Activated CD8-positive, alpha-beta memory T cell treated with anti-CD3 and anti-CD28 coated beads for 1 hour (primary cell): ENCODE results near the gene KCMF1.
"Not testable (repeated sequence)": the region's sequence is repeated elsewhere in the genome, so short reads cannot be mapped to it uniquely, and the experiment has no call there.

Experiments
- DNase-seq, 2 donors: peaks; one replicate each; pipeline ENCODE4 v3.0.0-alpha.2; 2020; ENCODE audit warnings: low read depth in 1 of 2; ENCODE audit errors: extremely low read depth in 1 of 2

The KCMF1 gene

DNA sequence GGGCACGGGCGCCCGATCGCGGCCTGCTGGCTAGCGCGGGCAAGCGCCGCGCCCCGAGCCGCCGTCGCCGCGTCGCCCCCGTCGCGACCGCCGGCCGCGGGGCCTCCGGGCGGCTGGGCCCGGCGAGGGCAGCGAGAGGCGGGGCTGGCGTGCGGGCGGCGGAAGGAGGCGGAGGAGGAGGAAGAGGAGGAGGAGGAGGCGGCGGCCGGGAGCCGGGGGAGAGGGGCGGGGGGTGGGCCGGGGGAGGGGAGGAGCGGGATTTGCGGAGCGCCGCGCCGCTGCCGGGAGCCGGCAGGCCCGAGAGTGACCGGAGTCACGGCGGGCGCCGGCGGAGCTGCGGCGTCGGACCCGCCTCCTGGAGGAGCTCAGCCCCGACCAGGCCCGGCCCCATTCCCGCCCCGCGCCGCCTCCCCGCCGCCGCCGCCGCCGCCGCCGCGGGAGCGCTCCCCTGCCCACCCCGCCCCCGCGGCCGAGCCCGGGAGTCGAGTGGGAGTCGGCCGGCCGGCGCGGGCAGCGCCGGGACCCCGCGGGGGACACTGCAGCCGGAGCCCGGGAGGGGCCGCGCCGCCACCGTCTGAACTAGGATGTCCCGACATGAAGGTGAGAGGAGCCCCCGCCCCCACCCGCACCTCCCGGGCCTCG, at the start of gene KCMF1:
TSS of gene KCMF1 (plus strand) at position 294 of the 642 bp plus-strand sequence. CDS start at position 585, 291 bp downstream.
- DNase-seq = peak; percentile 12 to 50

DNA sequence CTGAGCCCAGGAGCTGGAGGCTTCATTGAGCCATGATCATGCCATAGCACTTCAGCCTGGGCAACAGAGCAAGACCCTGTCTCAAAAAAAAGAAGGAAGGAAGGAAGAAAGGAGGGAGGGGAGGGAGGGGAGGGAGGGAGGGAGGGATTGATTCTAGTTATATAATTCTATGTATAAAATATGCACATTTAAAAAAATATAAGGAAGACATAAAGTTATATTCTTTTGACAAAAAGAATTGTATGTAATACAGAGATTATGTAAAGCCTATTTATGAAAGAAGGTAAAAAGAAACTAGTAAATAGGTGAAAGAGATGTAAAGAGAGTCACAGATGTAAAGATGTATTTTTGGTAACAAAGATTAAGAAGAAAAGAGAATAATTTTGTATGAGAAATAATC, 48.0 kb upstream of the KCMF1 start:
- DNase-seq = no peak

DNA sequence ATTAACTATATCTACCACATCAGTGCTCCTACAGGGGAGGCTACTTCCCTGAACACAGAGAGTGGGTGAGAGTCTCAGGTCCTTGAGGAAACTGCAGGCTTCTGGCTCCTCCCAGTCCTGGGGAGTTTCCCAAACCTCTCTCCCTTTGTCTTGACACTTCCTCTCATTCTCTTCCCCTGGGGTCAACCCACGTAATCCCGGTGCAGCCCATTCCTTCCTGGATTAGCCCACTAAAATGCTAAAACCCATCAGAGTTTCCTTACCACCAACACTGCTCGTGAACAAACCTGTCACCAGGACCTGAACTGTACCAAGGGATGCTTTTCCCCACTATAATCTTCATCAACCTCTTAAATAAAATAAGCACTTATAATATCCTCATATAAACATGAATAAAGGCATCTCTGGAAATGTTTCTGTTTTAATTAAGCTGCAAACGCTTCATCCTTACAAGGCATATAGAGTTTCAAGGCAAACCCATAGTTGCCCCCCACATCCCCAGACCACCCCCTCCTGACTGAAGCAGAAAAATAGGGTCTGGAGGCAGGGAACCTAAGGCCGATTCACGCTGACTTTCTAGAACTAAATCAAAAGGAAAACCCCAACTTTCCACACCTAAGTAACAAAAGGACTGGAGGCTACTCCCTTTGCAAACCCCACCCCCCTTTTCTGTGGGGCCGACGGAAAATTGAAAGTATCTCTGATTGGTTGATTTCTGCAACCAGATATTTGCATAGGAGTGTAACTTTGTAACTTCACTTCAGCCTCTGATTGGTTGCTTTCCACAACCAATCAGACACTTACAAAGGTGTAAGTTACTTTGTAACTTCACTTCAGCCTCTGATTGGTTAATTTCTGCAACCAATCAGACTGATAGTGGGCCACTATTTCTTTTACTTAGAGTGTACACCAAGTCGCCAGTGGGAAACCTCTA, 46.5 kb upstream of the KCMF1 start:
- no peak for DNase-seq

DNA sequence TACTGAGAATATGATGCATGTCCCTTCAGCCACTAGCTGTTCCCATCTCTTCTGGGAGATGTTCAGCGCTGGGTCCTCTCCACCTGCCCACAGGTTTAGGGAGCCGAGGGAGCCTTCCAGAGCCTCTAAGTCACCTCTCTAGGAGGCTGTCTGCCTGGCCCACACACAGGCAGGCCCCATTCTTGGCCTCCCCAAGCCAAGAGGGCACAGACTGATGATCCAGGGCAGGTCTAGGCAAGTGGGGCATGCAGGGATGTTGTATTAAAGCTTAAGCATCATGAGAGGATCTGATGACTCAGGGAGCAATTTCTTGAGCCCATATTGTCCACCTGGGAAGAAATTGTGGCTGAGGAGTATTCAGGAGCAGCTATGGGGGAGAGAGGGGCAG, 45.6 kb upstream of the KCMF1 start:
- no peak for DNase-seq

DNA sequence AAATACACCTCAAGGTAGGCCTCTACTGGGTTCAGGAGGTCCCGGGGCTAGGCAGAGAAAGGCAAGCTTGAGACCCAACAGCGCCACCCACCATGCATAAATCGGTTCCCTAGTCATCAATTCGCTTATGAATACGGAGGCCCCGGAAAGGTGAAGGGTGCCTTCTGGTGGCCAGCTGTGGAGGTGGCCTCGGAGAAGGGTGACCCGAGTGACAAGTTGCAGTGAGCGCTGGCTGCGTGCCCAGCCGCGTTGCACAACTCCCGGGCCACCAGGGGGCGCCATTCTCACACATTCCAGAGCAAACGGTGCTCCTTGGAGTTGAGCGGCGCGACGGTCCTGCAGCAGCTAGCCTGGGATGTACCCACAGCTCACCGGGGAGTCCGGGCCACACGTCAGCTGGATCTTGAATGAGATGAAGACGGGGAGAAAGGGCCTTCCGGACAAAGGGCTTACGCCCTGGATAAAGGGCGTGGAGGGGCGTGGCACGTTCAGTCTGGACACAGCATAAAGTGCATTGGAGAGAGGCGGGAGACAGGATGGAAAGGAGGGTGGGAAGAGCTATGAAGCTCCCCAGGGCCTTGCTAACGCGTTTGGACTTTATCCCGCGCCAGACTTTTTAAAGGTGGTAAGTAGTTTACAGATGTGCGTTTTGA, 45.1 kb upstream of the KCMF1 start:
- DNase-seq = peak; percentile 97 to 98

DNA sequence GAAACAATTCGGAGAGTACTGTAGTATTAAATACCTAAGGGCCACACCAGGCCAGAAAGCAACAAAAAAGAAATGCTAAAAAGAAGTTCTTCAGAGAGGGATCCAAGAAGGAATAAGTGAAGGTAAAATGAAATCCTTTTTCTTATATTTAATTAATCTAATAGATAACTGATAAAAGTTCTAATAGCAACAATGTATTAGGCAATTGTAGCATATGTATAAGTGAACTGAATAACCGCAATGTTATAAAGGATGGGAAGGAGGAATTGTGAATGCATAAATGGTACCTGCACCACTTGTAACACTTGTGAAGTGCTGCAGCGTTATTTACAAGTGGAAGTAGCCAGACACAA, 43.7 kb upstream of the KCMF1 start:
- DNase-seq = no peak

DNA sequence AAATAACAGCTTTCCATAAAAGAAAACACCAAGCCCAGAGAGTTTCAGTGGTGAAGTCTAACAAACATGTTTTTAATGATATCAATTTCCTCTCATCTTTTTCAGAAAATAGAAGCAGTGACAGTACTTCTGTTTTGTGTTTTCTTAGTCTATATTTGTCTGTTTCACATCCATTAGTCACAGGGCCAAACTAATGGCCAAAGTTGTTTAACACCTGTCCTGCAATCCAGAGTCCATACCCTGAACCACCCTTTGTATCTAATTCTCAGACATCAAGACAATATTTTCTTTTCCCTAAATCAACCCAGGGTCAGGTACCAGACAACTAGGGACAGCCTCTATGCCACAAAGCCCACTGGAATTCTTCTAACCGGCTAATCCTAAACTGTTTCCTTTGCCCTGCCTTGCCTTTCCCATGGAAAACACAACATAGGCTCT, 39.6 kb upstream of the KCMF1 start:
- no peak for DNase-seq

DNA sequence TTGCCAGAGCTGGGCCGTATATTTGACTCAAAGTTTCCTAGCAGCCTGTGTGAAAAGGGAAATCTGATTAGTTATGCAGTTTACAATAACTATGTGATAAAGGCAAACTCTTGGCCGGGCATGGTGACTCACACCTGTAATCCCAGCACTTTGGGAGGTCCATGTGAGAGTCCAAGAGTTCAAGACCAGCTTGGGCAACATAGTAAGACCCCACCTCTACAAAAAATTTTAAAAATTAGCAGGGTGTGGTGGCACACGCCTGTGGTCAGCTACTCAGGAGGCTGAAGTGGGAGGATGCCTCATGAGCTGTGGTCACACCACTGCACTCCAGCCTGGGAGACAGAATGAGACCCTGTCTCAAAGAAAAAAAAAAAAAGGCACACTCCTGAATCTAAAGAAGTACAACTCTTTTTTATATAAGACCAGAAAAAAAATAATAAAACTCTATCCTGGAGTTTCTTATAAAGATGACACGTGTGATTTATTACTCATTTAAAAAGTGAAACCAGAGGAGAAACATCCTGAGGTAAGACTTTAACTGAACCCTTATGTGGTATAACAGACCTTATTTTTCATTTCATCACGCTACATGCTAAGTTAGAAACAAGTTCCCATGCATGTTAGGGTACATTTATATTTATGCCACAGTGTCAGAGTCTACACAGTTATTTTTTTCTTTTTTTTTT, 32.6 kb upstream of the KCMF1 start:
- DNase-seq = no peak

DNA sequence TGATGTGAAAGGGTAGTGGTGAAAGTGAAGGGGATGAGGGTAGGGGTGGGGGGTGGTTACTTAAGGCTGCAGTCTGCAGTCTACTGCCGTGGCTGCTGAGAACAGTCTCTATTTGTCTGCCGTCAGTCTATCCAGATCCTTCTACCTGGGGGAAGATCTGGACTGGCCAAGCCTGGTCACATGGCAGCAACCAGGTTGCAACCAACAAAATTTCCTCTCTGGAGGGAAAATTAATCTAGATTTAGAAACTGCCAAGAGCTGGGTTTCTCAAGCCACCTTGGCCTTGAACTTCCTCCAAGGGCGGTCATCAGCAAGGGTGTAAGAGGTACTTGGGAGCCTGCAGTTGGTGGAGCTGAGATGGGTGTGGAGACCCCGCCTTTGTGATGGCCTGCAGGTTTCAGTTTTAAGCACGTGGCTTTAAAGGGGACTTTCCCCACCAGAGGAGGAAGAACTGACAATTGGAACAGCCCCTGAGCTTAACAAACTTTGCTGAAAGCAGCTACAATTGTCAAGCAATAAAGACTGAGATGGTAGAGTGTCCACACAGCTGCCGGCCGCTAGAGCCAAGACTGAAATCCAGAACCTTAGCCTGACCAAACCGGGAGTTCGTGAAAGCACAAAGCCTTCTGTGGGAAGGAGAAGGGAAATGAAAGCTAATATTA, 31.4 kb upstream of the KCMF1 start:
- peak in 1 of 2 donors; percentile 36 for DNase-seq

DNA sequence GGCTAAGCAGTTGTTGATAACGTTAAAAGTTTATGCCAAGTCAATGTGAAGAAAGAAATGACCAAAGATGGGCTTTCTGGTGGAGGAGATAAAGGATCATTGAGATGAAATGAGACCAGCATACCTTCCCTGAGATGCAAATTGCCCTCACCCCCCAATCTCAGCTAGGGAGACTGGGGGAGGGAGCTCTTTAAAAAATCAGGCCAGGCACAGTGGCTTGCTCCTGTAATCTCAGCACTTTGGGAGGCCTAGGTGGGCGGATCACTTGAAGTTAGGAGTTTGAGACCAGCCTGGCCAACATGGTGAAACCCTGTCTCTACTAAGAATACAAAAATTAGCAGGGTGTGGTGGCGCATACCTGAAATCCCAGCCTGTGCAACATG, 30.9 kb upstream of the KCMF1 start:
- no peak for DNase-seq

DNA sequence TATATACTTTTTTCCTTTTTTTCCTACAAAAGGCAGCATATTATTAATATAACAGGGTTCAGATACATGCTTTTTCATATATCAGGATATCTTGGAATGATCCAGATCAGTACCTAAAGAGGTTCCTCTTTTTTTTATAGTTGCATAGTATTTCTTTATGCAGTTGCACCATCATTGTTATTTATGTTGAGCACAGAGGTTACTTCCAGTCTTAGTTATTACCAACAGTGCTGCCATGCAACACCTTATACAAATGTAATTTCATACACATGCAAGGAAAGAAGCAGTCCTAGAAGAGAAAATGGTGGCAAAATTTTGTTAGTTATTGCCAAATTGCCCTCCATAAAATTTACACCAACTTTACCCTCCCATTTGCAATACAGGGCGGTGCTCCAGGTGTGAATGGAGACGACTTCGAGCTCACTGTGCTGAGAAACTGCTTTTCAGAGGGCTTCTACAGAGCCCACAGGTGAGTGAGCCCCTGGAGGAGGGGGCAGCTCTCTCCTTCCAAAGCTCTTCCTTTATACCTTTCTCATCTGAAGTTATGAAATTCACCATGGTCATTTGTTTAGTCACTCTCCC, 30.0 kb upstream of the KCMF1 start:
- no peak for DNase-seq

DNA sequence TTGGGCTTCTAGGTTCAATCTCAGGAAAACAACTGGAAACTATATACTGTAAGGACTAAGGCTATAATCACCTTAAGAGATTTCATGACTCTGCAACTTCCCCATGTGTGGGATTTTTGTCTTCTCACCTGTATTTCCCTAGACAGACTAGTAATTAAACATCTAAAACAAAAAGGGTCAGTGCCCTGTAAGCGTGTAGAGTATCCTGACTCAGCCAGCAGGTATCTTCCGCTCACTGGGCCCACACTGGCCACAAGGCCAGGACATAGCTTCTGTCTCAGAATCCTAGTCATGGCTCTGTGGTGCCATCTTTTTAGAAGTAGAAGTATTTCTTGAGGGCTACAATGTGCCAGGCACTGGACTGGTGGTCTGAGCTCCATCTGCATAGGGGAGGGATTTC, 28.8 kb upstream of the KCMF1 start:
- no peak for DNase-seq

DNA sequence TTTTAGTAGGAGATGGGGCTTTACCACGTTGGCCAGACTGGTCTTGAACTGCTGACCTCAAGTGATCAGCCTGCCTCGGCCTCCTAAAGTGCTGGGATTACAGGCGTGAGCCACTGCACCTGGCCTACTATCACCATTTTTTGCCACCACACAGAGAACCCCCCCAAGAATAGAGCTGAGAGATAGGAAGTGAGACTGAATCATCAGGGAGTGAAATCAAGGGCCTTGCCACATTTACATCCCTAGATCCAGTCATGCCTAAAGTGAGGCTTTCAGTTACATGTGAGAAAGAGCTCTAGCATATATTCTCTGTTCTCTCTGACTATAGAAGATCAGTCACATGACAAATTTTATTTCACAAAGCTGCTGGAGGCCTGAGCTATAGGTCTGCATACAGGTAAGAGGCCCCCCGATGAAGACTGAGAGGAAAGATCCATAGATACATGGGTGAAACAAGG, 28.0 kb upstream of the KCMF1 start:
- no peak for DNase-seq

DNA sequence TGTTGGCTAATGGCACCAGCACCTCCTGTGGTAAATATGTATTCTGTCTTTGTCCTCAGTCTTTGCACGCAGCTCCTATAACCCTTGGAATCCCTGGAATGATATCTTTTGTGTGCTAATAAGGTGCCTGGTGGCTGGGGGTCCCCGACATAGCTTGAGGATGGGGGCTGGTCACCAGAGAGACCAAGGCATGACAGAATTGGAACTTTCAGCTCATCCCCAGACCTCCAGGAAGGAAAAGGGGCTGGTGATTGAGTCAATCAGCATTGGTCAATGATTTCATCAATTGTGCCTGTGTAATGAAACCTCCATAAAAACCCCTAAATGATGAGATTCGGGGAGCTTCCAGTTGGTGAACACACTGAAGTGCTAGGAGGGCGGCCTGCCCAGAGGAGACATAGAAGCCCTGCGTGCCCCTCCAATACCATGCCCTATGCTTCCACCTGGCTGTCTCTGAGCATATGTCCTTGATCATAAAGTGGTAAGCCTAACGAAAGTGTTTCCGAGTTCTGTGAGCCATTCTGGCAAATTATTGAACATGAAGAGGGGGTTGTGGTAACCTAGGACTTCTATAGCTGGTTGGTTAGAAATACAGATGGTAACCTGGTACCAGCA, 26.6 kb upstream of the KCMF1 start:
- no peak for DNase-seq

DNA sequence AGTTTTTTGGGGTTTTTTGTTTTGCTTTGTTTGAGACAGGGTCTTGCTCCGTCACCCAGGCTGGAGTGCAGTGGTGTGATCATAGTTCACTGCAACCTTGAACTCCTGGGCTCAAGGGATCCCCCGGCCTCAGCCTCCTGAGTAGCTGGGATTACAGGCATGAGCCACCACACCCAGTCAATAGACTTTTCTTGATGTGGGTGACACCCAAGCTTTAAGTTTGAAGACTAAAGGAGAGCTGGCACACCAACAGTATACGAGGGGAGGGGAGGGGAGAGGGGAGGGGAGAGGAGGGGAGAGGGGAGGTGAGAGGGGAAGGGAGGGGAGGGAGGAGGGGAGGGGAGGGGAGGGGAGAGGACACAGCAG, 25.1 kb upstream of the KCMF1 start:
- DNase-seq = not testable (repeated sequence)

DNA sequence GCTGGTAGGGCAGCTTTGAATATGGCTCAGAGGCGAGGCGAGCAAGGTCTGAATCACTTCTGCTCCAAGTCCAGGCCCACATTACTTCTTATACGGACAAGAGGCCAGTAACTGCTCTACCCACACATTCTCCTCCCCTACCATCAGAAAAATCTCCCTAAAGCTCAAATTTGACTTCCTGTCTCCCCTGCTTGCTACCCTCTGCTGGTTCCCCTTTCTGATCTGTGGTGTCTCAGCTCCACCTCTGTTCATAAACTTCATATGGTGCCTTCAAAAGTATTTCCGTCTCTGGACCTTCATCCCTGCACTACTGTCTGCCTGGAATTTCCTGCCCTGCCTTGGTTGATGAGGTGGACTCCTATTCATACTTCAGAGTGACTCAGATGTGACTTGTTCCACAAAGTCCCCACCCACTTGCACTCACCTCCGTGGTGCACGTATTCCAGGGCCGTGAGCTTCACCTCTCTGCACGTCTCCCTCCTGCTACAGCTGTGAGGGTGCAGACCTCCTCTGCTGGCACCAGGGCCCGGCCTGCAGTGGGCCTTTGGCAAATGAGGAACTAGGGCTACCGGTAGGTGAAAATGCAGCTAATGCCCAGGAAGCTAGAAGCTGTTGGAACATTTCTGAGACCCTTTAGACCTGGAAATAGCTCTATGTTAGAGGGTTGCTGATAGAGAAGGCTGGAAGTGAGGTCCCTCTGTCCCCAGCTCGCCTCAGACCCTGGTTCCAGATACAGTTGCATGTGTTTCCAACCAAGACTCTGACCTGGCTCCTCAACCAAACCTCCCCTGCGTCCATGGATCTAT, 24.6 kb upstream of the KCMF1 start:
- peak in 1 of 2 donors; percentile 24 for DNase-seq

DNA sequence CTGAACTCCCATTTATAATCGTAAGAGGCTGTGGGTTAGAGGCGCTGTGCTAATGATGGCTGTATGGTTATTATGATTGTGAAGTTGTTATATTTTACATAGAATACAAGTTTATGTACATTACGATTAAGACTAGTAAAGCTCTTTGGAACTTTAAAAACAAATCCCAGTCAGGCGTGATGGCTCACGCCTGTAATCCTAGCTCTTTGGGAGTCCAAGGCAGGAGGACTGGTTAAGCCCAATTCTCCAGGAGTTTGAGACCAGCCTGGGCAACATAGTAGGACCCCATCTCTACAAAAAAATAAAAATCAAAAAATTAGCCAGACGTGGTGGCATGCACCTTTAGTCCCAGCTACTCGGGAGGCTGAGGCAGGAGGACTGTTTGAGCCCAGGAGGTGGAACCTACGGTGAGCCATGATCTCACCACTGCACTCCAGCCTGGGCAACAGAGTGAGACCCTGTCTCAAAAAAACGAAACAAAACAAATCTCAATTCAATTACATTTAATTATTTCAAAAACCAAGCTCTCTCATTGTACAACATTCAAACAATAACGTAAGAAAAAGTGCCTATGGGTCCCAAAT, 23.9 kb upstream of the KCMF1 start:
- no peak for DNase-seq

DNA sequence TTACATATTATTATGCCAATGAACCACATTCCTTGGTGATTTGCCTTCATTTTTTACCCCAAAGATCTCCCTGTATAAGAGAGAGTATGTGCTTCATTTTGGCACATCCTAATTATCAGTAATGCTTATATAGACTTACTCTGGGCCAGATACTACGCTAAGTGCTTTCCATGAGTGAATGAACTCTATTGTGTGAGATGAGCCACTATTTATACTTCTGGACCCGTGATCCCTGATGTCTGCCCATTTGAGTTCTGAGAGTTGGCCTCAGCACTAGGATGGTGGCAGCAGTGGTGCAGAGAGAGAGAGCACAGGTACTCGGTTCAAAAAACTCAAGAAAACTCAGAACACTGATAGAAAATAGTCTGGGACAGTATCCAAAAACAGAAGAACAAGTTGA, 17.4 kb upstream of the KCMF1 start:
- DNase-seq = no peak

DNA sequence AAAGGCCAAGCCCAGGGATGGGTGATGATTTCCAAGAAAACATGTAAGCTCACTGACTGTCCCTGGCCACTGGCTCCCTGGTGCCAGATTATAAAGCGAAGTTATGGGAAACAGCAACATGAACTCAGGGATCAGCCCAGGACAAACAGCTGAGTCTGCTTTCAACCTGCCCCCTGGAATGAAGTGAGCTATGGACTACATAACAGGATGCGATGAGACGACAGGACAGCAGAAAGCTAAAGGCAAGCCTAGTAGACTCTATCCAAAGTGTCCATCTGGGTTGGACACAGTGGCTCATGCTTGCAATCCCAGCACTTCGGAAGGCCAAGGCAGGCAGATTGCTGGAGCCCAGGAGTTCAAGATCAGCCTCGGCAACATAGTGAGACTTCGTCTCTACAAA, 16.6 kb upstream of the KCMF1 start:
- no peak for DNase-seq
